K562 (cell line): ENCODE results near the gene CDKN2AIP. TPM values are rescaled to one million over a fixed set of nuclear protein-coding genes. Genes with fewer than 3 reads are reported as not detected.

Experiments
- ATF1 ChIP-seq, 2 experiments: fragments of 450-650 bp in 1 of 2; IDR thresholded peaks; 2 replicates each; pipeline ENCODE4 v1.6.1; 2016; ENCODE audit warnings: missing compliant biosample characterization in 1 of 2, missing genetic modification characterization in 1 of 2
- BRCA1 ChIP-seq, 2 experiments: fragments of 450-650 bp in 1 of 2; sonication (generic) in 1 of 2; formaldehyde crosslinking in 1 of 2; IDR thresholded peaks; 2 replicates each; pipeline versions ENCODE4 v1.5.0 to v1.6.1; 2017 to 2020; ENCODE audit warnings: mild to moderate bottlenecking in 1 of 2, missing genetic modification reagents in 1 of 2
- CBX1 ChIP-seq: sonication (generic); IDR thresholded peaks from 2 replicates; pipeline ENCODE4 v1.6.1; 2016; ENCODE audit warnings: antibody characterized with exemption, low read depth, mild to moderate bottlenecking
- HNRNPLL ChIP-seq: fragments of 200-400 bp; formaldehyde crosslinking; IDR thresholded peaks from 2 replicates; pipeline ENCODE4 v1.6.1; 2017; ENCODE audit warnings: low read length, low read depth, mild to moderate bottlenecking; ENCODE audit not compliant: poor library complexity, severe bottlenecking
- L3MBTL2 ChIP-seq: fragments of 450-650 bp; IDR thresholded peaks from 2 replicates; pipeline ENCODE4 v1.6.1; 2016; ENCODE audit warnings: mild to moderate bottlenecking, moderate library complexity
- MAZ ChIP-seq, 2 experiments: fragments of 450-650 bp in 1 of 2; sonication (generic) in 1 of 2; formaldehyde crosslinking; IDR thresholded peaks in 1 of 2; conservative IDR thresholded peaks in 1 of 2; 2 replicates each; pipeline versions ENCODE4 v1.4.0 to v1.5.0; 2020; ENCODE audit warnings: mild to moderate bottlenecking in 1 of 2, missing genetic modification reagents in 1 of 2
- MEIS2 ChIP-seq: fragments of 450-650 bp; IDR thresholded peaks from 2 replicates; pipeline ENCODE4 v1.6.1; 2014; ENCODE audit warnings: mild to moderate bottlenecking; ENCODE audit not compliant: partially characterized antibody
- NRF1 ChIP-seq, 2 experiments: fragments of 450-650 bp; IDR thresholded peaks in 1 of 2; conservative IDR thresholded peaks in 1 of 2; 2 replicates each; pipeline ENCODE4 v1.6.1; 2014; ENCODE audit warnings: mild to moderate bottlenecking in 2 of 2
- RAD21 ChIP-seq, 2 experiments: fragments of 250-450 bp in 1 of 2; fragments of 450-650 bp in 1 of 2; sonication (Bioruptor Pico) in 1 of 2; formaldehyde crosslinking in 1 of 2; IDR thresholded peaks in 1 of 2; conservative IDR thresholded peaks in 1 of 2; 2 replicates each; pipeline versions ENCODE4 v1.4.0 to v1.8.0; 2020 to 2022; ENCODE audit warnings: mild to moderate bottlenecking in 2 of 2, moderate library complexity in 1 of 2
- REST ChIP-seq, 2 experiments: fragments of 450-650 bp; formaldehyde crosslinking in 1 of 2; IDR thresholded peaks; 2 replicates each; pipeline versions ENCODE4 v1.4.0 to v1.6.1; 2014 to 2020; ENCODE audit warnings: mild to moderate bottlenecking in 2 of 2, borderline replicate concordance in 1 of 2, low read depth in 1 of 2
- RUNX1 ChIP-seq: sonication (generic); IDR thresholded peaks from 2 replicates; pipeline ENCODE4 v1.6.1; 2016; ENCODE audit warnings: antibody characterized with exemption, low read depth
- SMAD4 ChIP-seq: fragments of 250-450 bp; sonication (Bioruptor Pico); conservative IDR thresholded peaks from 2 replicates; pipeline ENCODE4 v1.8.0; 2021; ENCODE audit warnings: inconsistent platforms, mild to moderate bottlenecking, moderate library complexity
- SPI1 ChIP-seq: IDR thresholded peaks from 2 replicates; pipeline ENCODE4 v1.6.1; 2011; ENCODE audit warnings: low read depth, low read length, control low read depth, borderline replicate concordance
- TFAP4 ChIP-seq: sonication (generic); formaldehyde crosslinking; IDR thresholded peaks from 2 replicates; pipeline ENCODE4 v1.8.0; 2022; ENCODE audit warnings: missing genetic modification reagents, mild to moderate bottlenecking, moderate library complexity, borderline replicate concordance
- YY1 ChIP-seq, 3 experiments: IDR thresholded peaks; 2 replicates each; pipeline ENCODE4 v1.6.1; 2011; ENCODE audit warnings: low read length in 2 of 3, mild to moderate bottlenecking in 2 of 3, moderate library complexity in 2 of 3, borderline replicate concordance in 1 of 3, control low read depth in 1 of 3, low read depth in 1 of 3; ENCODE audit not compliant: insufficient read depth in 3 of 3, insufficient replicate concordance in 2 of 3, control insufficient read depth in 1 of 3, insufficient read length in 1 of 3; ENCODE audit errors: extremely low read depth in 1 of 3
- ZBTB7A ChIP-seq: IDR thresholded peaks from 2 replicates; pipeline ENCODE4 v1.6.1; 2011; ENCODE audit warnings: low read depth, mild to moderate bottlenecking, low read length, moderate library complexity, borderline replicate concordance; ENCODE audit not compliant: control insufficient read depth
- polyA plus RNA-seq, 8 experiments: library from polyadenylated mRNA; depleted of rRNA in 4 of 8; stranded (reverse) in 5 of 8; unstranded in 3 of 8; fragments of >200 nt; fragmentation: Nextera tagmentation in 2 of 8; fragmentation: Illumina TruSeq in 1 of 8; extraction: Ambion mirVana in 2 of 8; extraction: Trizol in 1 of 8; gene quantifications; 2 replicates each; pipeline versions ENCODE4 v1.2.1 to v1.2.3, GENCODE V29; 2011 to 2014; ENCODE audit warnings: inconsistent platforms in 1 of 8, missing spikeins in 1 of 8
- total RNA-seq, 7 experiments: library from RNA; depleted of rRNA in 6 of 7; stranded (reverse); fragments of >200 nt in 6 of 7; fragmentation: Illumina TruSeq in 2 of 7; extraction: Trizol in 2 of 7; gene quantifications; 2 replicates each; pipeline versions ENCODE4 v1.2.1 to v1.2.3, GENCODE V29; 2011 to 2021; ENCODE audit warnings: low replicate concordance in 1 of 7

The CDKN2AIP gene
- total and polyA plus RNA-seq, 9 of the 15 experiments (the other 6 are each of a cell fraction or from before 2014, with no cell fraction given): 5.9 to 22.0 (median 19.7) TPM

GRCh38 chr4:183407128-183407585 is 37.3 kb upstream of the CDKN2AIP start (continued):
- TF ChIP-seq REST (IDR thresholded peaks at IDR 0.05; ENCODE audit: borderline replicate concordance): peak; percentile 69; the same call in 1 of the 2 replicates
- TF ChIP-seq REST (CRISPR knock-in tag; IDR thresholded peaks at IDR 0.05; ENCODE audit: low read depth): no peak
- TF ChIP-seq ATF1 (CRISPR knock-in tag; IDR thresholded peaks at IDR 0.05): no peak
- peak; percentile 48; the same call in 1 of the 2 replicates for TF ChIP-seq ATF1 (tag; IDR thresholded peaks at IDR 0.05)
- TF ChIP-seq CBX1: 0 out of 2 replicates have a peak, but pooled peaks have one; percentile 45
- peak; percentile 35 to 82; a peak in 2 of 4 replicates for TF ChIP-seq MAZ (CRISPR knock-in tag; conservative IDR thresholded peaks at IDR 0.05 in 1 of 2, IDR thresholded peaks at IDR 0.05 in 1 of 2)
- TF ChIP-seq L3MBTL2: peak; percentile 38; the same call in 1 of the 2 replicates
- TF ChIP-seq HNRNPLL: peak; percentile 26
- peak; percentile 56; the same call in 1 of the 2 replicates for TF ChIP-seq TFAP4 (CRISPR knock-in tag)
- peak; percentile 92; the same call in 1 of the 2 replicates for TF ChIP-seq ZBTB7A
- 0 out of 2 replicates have a peak, but pooled peaks have one; percentile 24 for TF ChIP-seq SMAD4
- peak; percentile 3 to 29; a peak in 2 of 4 replicates for TF ChIP-seq NRF1 (conservative IDR thresholded peaks at IDR 0.05 in 1 of 2, IDR thresholded peaks at IDR 0.05 in 1 of 2)
- TF ChIP-seq RAD21 (CRISPR knock-in tag; conservative IDR thresholded peaks at IDR 0.05 in 1 of 2, IDR thresholded peaks at IDR 0.05 in 1 of 2): peak; percentile 78 to 85
- TF ChIP-seq SPI1: peak; percentile 58
- no peak for TF ChIP-seq BRCA1 (IDR thresholded peaks at IDR 0.05)
- no peak for TF ChIP-seq BRCA1 (CRISPR knock-in tag; IDR thresholded peaks at IDR 0.05)
- TF ChIP-seq YY1 (IDR thresholded peaks at IDR 0.05; ENCODE audit: borderline replicate concordance in 1 of 3, control insufficient read depth in 1 of 3, extremely low read depth in 1 of 3, insufficient read depth in 3 of 3, insufficient read length in 1 of 3, insufficient replicate concordance in 2 of 3, low read depth in 1 of 3, low read length in 2 of 3): peak in 2 of 3 experiments; percentile 11 to 22
- TF ChIP-seq MEIS2: no peak
- TF ChIP-seq RUNX1: 0 out of 2 replicates have a peak, but pooled peaks have one; percentile 52
